DMS 273 (cell line): ENCODE data around the gene POLR3GL.

Experiments
- DNase-seq: peaks from one replicate; lab custom pipeline; 2025; ENCODE audit not compliant: unreplicated experiment; lab: John Stamatoyannopoulos, UW

POLR3GL gene

DNA sequence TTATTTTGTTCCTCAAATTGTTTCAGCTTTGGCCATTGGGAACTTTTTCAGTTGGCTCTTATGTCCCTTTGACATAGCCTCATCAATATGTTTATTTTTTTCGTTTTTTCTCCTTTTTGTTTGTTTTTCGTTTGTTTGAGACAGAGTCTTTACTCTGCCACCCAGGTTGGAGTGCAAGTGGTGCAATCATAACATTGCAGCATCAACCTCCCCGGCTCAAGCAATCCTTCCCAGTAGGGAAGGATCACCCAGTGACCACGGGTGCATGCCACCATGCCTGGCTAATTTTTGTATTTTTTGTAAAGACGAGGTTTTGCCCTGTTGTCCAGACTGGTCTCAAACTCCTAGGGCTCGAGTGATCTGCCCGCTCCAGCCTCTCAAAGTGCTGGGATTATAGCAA, 8.1 kb downstream of the POLR3GL start:
- no peak for DNase-seq

DNA sequence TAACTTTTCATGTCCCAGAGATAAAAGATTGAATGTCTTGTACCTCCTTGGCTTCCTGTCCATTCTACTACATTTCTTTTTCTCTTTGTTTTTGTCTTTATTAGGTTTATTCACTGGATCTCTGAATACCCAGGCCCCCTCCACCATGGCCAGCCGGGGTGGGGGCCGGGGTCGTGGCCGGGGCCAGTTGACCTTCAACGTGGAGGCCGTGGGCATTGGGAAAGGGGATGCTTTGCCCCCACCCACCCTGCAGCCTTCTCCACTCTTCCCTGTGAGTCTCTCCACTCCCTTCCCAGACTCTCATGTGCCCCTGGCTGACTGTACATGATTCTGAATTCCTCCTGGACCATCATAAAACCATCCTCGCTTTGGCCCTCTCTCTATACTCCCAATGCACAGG, 10.2 kb downstream of the POLR3GL start:
- no peak for DNase-seq

DNA sequence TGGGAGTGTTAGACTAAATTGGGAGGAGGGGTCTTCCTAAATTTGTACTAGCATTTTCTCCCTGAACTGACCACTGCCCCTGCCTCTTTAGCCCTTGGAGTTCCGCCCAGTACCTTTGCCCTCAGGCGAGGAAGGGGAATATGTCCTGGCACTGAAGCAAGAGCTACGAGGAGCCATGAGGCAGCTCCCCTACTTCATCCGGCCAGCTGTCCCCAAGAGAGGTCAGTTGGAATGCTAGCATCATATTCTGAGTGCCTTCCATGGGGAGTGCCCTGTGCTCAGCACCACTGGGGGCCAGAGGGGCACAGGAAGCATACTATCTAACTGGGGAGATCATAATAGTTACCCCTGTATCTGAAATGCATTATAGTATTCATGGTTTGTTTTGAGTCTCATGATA, 10.7 kb downstream of the POLR3GL start:
- DNase-seq: no peak

- DNase-seq: no peak
Observed at GRCh38 chr1:145977016-145977415, 12.5 kb downstream of the POLR3GL start.

GRCh38 chr1:145977486-145978470, 13.3 kb downstream of the POLR3GL start:
- peak; percentile 89 for DNase-seq

DNA sequence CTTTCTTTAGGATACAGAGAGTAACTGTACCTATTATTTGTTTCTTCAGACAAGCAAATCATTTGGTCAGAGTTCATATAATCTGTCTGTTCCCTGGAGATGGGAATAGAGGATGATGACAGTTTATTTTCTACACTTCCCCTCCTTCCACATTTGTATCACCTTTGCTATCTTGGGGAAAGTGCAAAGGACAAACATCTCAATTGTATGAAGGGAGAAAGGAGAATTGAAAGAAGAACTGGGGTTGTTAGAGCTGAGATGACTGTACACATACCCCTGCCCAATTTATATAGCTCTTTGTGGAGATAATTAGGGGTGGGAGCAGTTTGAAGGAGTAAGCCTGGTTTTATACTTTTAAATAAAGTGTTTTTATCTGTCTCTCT, 14.0 kb downstream of the POLR3GL start:
- DNase-seq: no peak

DNA sequence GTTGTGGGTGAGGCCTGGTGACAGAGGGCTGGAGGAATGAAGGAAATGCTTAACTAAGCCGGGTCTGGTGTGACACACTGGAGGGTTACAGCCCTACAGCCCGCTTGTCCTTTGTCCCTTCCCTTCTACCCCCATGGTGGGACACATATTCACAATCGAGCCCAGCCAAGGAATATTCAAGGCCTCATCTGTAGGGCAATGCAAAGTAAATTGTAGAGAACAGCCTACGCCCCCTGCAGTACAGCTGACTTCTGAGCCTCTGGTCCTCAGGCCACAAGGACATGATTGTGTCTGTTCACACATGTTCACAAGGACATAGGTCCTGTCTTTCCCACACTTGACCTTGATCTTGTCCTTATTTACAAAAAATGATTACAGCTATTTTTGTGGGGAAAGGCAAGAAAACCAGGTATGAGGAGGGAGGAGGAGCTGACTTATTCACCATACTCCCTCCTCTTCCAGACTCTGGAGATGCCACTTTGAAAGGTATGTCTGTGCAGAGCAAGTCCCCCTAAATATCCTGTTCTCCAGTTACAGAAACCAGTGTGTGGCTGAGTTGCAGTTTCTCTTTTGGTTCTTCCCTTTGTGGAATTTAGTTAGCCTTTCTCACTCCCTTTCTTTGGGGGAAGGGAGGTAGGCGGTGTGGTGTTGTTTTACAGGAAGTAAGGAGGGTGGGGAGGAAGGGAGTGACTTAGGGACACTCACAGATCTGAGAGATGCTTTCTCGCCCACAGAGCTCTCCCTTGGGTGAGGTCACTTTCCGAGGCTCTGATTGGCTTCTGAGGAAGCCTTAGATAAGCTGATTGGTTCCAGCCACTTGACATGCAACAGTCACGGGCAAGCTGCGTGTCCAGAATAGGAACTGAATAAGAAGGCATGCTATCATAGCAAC, 14.6 kb downstream of the POLR3GL start:
- DNase-seq: peak; percentile 99

- no peak for DNase-seq
Observed at GRCh38 chr1:145979746-145980456, 15.4 kb downstream of the POLR3GL start.

- no peak for DNase-seq
Observed at GRCh38 chr1:145980457-145980994, 16.0 kb downstream of the POLR3GL start.

DNA sequence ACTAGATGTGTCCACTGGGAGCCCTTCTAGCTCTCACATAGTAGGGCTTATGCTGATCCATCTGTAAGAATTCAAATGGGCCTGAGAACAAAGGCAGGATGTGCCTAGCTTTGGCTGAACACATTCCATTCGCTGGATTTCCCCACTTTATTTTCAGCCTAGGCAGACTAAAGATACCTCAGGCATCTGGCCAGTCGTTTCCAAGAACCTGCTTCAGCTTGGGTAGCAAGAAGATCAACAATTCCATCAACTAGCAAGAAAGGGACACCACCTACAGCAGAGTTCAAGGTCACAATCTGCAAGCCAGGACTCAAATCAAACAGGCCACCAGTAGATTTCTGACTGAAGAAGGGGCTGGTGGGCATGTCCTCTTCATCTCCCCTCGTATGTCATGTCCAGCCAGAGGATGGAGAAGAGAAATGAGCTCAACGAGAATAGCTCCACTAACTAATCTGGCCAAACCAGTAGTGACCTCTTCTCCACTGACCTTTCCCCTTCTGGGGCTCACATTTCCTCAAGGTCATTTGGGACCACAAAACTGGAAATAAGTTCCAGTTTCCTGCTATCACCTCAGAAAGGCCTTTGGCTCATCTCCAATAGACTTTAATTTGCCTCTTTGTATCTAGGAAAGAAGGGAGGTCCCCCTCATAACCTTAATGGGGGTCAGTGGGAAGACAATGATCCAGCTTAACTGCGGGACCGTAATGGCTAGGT, 17.7 kb downstream of the POLR3GL start:
- DNase-seq: no peak

- peak; percentile 46 for DNase-seq
Observed at GRCh38 chr1:145983206-145983675, 18.8 kb downstream of the POLR3GL start.

GRCh38 chr1:145983960-145984830, 19.7 kb downstream of the POLR3GL start:
- no peak for DNase-seq

DNA sequence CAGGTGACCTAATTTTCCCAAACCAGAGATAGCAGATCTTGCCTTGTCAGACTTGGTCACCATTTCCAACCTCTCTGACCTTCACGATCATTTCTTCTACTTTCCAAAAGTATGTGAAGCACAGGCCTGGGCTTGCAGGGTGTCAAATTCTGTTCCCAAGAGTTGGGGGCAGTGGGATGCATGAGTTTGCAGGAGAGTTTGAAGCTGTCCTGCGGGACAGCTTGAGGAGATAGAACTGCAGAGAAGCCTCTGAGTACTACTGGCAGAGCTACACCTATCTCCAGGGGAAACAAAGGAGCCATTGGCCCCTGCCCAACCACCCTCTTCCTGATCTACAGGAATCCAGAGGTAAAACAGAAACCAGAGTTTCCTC, 20.6 kb downstream of the POLR3GL start:
- peak; percentile 60 for DNase-seq

GRCh38 chr1:145985502-145986439, 21.3 kb downstream of the POLR3GL start:
- DNase-seq: peak; percentile 85

DNA sequence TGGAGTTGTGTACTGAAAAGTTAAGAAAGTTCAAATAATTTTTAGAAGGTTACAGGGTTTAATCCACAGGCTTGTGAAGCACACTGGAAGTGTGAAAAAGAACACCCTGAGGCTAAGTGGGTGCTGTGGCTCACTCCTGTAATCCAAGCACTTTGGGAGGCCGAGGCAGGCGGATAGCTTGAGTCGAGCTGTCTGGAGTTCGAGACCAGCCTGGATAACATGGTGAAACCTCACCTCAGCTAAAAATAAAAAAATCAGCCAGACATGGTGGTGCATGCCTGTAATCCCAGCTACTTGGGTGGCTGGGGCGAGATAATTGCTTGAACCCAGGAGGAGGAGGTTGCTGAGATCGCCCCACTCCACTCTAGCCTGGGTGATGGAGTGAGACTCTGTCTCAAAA, 22.1 kb downstream of the POLR3GL start:
- no peak for DNase-seq

DNA sequence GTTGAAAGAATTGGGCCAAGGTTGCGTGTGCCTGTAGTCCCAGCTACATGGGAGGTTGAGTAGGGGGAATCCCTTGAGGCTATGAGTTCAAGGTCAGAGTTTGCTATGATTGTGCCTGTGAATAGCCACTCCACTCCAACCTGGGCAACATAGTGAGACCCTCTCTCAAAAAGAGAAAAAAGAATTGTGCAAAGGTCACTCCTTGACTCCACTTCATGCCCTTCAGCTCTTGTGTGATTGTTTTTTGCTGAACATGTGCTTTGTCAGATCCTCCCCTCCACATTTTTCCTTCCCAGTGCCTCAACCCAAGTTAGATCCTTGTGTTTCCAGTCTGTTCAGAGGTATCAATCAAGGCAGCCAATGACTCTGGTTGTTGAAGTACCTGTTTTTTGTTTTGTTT, 23.4 kb downstream of the POLR3GL start:
- no peak for DNase-seq

- no peak for DNase-seq
Observed at GRCh38 chr1:145988773-145989172, 24.3 kb downstream of the POLR3GL start.

DNA sequence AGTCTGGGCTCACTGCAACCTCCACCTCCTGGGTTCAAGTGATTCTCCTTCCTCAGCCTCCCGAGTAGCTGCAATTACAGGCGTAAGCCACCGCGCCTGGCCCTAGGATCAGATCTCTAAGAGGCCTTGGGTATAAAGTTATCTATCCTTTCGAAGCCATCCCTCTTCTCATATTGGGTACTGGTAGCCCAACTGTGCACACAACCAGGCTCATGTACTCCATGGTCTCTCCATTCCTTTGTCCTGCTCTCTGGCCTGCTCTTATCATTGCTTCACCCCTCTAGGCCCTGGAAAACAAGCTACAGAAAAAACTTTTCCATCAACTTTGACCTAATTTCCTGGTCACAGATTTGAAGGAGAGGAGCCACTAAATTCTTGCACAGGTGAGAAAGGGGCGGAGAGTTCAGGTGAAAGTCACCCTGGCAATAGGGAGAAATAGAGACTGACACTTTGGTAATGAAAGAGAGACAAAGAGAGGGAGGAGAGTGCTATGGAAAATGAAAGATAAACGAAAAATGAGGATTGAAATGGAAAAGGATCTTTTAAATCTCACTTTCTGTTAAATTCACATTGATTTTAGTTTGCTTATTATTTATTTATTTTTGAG, 25.9 kb downstream of the POLR3GL start:
- peak; percentile 53 for DNase-seq
